ENCODE measurements around the gene VASP.

- TF ChIP-seq CTCF (IDR thresholded peaks at IDR 0.05; ENCODE audit: low read depth, low read length) = no peak
- no peak for TF ChIP-seq EZH2phosphoT487 (IDR thresholded peaks at IDR 0.05; ENCODE audit: low read depth)
Measured at GRCh38 chr19:45515807-45516401, 8.6 kb downstream of the VASP start.

Measured in OCI-LY3 (cell line).